Psoas muscle (tissue), 8 donors: ENCODE results near the gene USF2. TPM values are rescaled to one million over a fixed set of nuclear protein-coding genes. Genes with fewer than 3 reads are reported as not detected.

Experiments
- ATAC-seq, 4 donors: fragments of 200-7000 bp; cut with Tn5 transposase; one replicate each; pipeline ENCODE4 v1.9.1; 2020; ENCODE audit warnings: moderate library complexity in 3 of 4, mild to moderate bottlenecking in 2 of 4
- DNase-seq, 2 donors: peaks; one replicate each; pipeline ENCODE4 v3.0.0-alpha.2; 2020
- H3K27ac ChIP-seq: fragments of 200-600 bp; one replicate; pipeline ENCODE4 v1.8.0; 2022
- H3K27me3 ChIP-seq, 3 donors: fragments of 200-600 bp in 1 of 3; one replicate each; pipeline versions ENCODE4 v1.6.1 to v1.8.0; 2013 to 2022; ENCODE audit warnings: low read length in 2 of 3, mild to moderate bottlenecking in 2 of 3, moderate library complexity in 1 of 3; ENCODE audit not compliant: insufficient read depth in 3 of 3
- H3K36me3 ChIP-seq, 2 donors: fragments of 200-600 bp in 1 of 2; one replicate each; pipeline versions ENCODE4 v1.6.1 to v1.8.0; 2013 to 2022; ENCODE audit warnings: low read depth in 1 of 2, mild to moderate bottlenecking in 1 of 2, moderate library complexity in 1 of 2; ENCODE audit not compliant: insufficient read depth in 1 of 2
- H3K4me1 ChIP-seq: fragments of 200-600 bp; one replicate; pipeline ENCODE4 v1.8.0; 2022
- H3K4me3 ChIP-seq: fragments of 200-600 bp; one replicate; pipeline ENCODE4 v1.8.0; 2022; ENCODE audit warnings: mild to moderate bottlenecking
- H3K9me3 ChIP-seq: fragments of 200-600 bp; one replicate; pipeline ENCODE4 v1.8.0; 2022
- CTCF ChIP-seq: fragments of 200-600 bp; IDR thresholded peaks from one replicate; pipeline ENCODE4 v1.8.0; 2022; ENCODE audit warnings: antibody characterized with exemption
- WGBS, 3 donors: extraction: QIAGEN DNeasy Blood & Tissue Kit; methylation state at CpG; one replicate each; pipeline versions ENCODE4 v1.1.6 to v1.1.7; 2013; 5-methylcytosine and 5-hydroxymethylcytosine counted together
- intact Hi-C, 2 donors: fragments of 100-400 bp; cut with DNase I; formaldehyde crosslinking; loops; one replicate each; pipeline versions ENCODE4 v1.11.0 to v1.14.2; 2022
- polyA plus RNA-seq, 3 donors: library from polyadenylated mRNA; stranded (reverse); fragments of 200-250 nt; gene quantifications; one replicate each; pipeline ENCODE4 v1.2.3, GENCODE V29; 2013
- total RNA-seq, 4 donors: library from RNA; stranded (reverse); fragmentation: NEBNext Ultra II Directional in 2 of 4; extraction: Animal tissue kit (Norgen Biotek cat#: 25700) in 2 of 4; gene quantifications; one replicate each; pipeline versions ENCODE4 v1.2.1 to v1.2.4, GENCODE V29; 2021 to 2023
- donor health status: healthy with polysubstance abuse.
- donor health status: DM: no; HTN: no; CAD: no; lungs with moderate emphysema.
- donor health status: Bipolar disorder and iron deficiency.
- donor health status: healthy.
- donor health status: DM: yes; HTN: yes; CAD: no.
- donor health status: DM: no; HTN: no; CAD: no.
- donor health status: DM: no; HTN: no; CAD: no.
- donor health status: DM: yes; HTN: yes; CAD: no.

Gene USF2
- total and polyA plus RNA-seq, 7 donors: 94.4 to 196 (median 179) TPM

- H3K27me3 ChIP-seq: peaks cover 0 to 42% (median 7%) of the 10 kb centered on the region in 3 donors
- H3K4me3 ChIP-seq: no peak overlapping the region
- H3K4me1 ChIP-seq: no peaks in the 10 kb centered on the region
- no peak for DNase-seq
- WGBS, 3 donors: 93 to 95% (median 94%) methylated on average over 3 of the region's 3 CpGs
- H3K36me3 ChIP-seq: no peaks in the 10 kb centered on the region
- H3K27ac ChIP-seq: no peak overlapping the region
- H3K9me3 ChIP-seq: no peaks in the 10 kb centered on the region
- TF ChIP-seq CTCF: no peak
- intact Hi-C loops: no loop called here
- ATAC-seq: no peak
Observed at GRCh38 chr19:35297515-35297848, 28.7 kb downstream of the USF2 start.

- no peak for DNase-seq
- Histone ChIP-seq H3K9me3 (no peaks in the 10 kb centered on the region), H3K36me3 (no peaks in the 10 kb centered on the region), H3K27ac (no peak overlapping the region), H3K4me1 (no peaks in the 10 kb centered on the region), H3K27me3 (peaks cover 0 to 44% (median 7%) of the 10 kb centered on the region in 3 donors), H3K4me3 (no peak overlapping the region)
- no peak for TF ChIP-seq CTCF
- 96 to 100% (median 98%) methylated on average over 2 of the region's 2 CpGs for WGBS, 3 donors
- intact Hi-C loops: no loop called here
- no peak for ATAC-seq
Observed at GRCh38 chr19:35297922-35298321, 29.2 kb downstream of the USF2 start.

- H3K36me3 ChIP-seq: no peaks in the 10 kb centered on the region
- peaks cover 0 to 43% (median 7%) of the 10 kb centered on the region in 3 donors for H3K27me3 ChIP-seq
- H3K9me3 ChIP-seq: no peaks in the 10 kb centered on the region
- H3K4me1 ChIP-seq: no peaks in the 10 kb centered on the region
- TF ChIP-seq CTCF: no peak
- ATAC-seq (no peak), DNase-seq (no peak)
- intact Hi-C loops: no loop called here
- H3K27ac ChIP-seq: no peak overlapping the region
- H3K4me3 ChIP-seq: no peak overlapping the region
- WGBS, 3 donors: 94 to 97% (median 95%) methylated on average over 5 of the region's 5 CpGs
Observed at GRCh38 chr19:35298561-35298972, 29.8 kb downstream of the USF2 start.

- no peak overlapping the region for H3K4me3 ChIP-seq
- no peak overlapping the region for H3K27ac ChIP-seq
- H3K27me3 ChIP-seq: peaks cover 0 to 39% (median 7%) of the 10 kb centered on the region in 3 donors
- ATAC-seq: peak in 3 of 4 donors; percentile 27 to 61 (median 40)
- no peak for DNase-seq
- 34 to 58% (median 36%) methylated on average over 31 to 55 of the region's 55 CpGs for WGBS, 3 donors
- H3K4me1 ChIP-seq: no peaks in the 10 kb centered on the region
- H3K9me3 ChIP-seq: no peaks in the 10 kb centered on the region
- H3K36me3 ChIP-seq: no peaks in the 10 kb centered on the region
- TF ChIP-seq CTCF: no peak
- intact Hi-C loops: no loop called here
Observed at GRCh38 chr19:35299523-35300338, 31.0 kb downstream of the USF2 start.

GRCh38 chr19:35300339-35300649, 31.5 kb downstream of the USF2 start:
- ATAC-seq (no peak), DNase-seq (no peak)
- no peak overlapping the region for H3K4me3 ChIP-seq
- H3K36me3 ChIP-seq: no peaks in the 10 kb centered on the region
- H3K27me3 ChIP-seq: peaks cover 0 to 38% (median 7%) of the 10 kb centered on the region in 3 donors
- no peaks in the 10 kb centered on the region for H3K4me1 ChIP-seq
- no peak overlapping the region for H3K27ac ChIP-seq
- no peaks in the 10 kb centered on the region for H3K9me3 ChIP-seq
- TF ChIP-seq CTCF: no peak
- 63 to 81% (median 69%) methylated on average over 10 of the region's 10 CpGs for WGBS, 3 donors
- intact Hi-C loops: no loop called here
